Fibroblast of lung (primary cell): ENCODE measurements around the gene ISM2. TPM values are rescaled to one million over a fixed set of nuclear protein-coding genes. Genes with fewer than 3 reads are reported as not detected.

Source experiments
- DNase-seq, 2 donors: peaks; one replicate each; pipeline versions ENCODE4 v3.0.0 to v3.0.0-alpha.2; 2010; ENCODE audit warnings: low read depth in 2 of 2
- H2AFZ ChIP-seq: 2 replicates; pipeline ENCODE4 v1.5.1; 2012; ENCODE audit warnings: low read length, control low read depth, inconsistent platforms
- H3K27ac ChIP-seq: 2 replicates; pipeline ENCODE4 v1.5.1; 2011; ENCODE audit warnings: low read length, control low read depth; ENCODE audit not compliant: insufficient read depth
- H3K27me3 ChIP-seq: 2 replicates; pipeline ENCODE4 v1.5.1; 2011; ENCODE audit warnings: mild to moderate bottlenecking, low read length; ENCODE audit not compliant: control insufficient read depth, insufficient read depth
- H3K36me3 ChIP-seq: 2 replicates; pipeline ENCODE4 v1.5.1; 2011; ENCODE audit warnings: low read length; ENCODE audit not compliant: control insufficient read depth, insufficient read depth
- H3K4me1 ChIP-seq: 2 replicates; pipeline ENCODE4 v1.5.1; 2011; ENCODE audit warnings: low read length; ENCODE audit not compliant: control insufficient read depth, insufficient read depth; ENCODE audit errors: extremely low read depth
- H3K4me2 ChIP-seq: 2 replicates; pipeline ENCODE4 v1.5.1; 2011; ENCODE audit warnings: low read length, control low read depth; ENCODE audit not compliant: insufficient read depth; ENCODE audit errors: extremely low read depth
- H3K4me3 ChIP-seq, 4 experiments: fragments of 200-600 bp in 1 of 4; sonication (generic) in 1 of 4; replicated peaks in 1 of 4; 2 replicates each; pipeline ENCODE4 v1.5.1; 2011 to 2016; ENCODE audit warnings: low read length in 4 of 4, low read depth in 3 of 4, mild to moderate bottlenecking in 3 of 4, control low read depth in 2 of 4, inconsistent platforms in 1 of 4, mixed read lengths in 1 of 4; ENCODE audit not compliant: insufficient read depth in 1 of 4; ENCODE audit errors: control extremely low read depth in 1 of 4
- H3K79me2 ChIP-seq: 2 replicates; pipeline ENCODE4 v1.5.1; 2012; ENCODE audit warnings: mild to moderate bottlenecking, low read length, inconsistent platforms; ENCODE audit not compliant: control insufficient read depth, insufficient read depth
- H3K9ac ChIP-seq: 2 replicates; pipeline ENCODE4 v1.5.1; 2011; ENCODE audit warnings: mild to moderate bottlenecking, low read length, control low read depth; ENCODE audit not compliant: insufficient read depth
- H3K9me3 ChIP-seq: 2 replicates; pipeline ENCODE4 v1.5.1; 2012; ENCODE audit warnings: low read depth, low read length; ENCODE audit not compliant: control insufficient read depth, insufficient read depth
- H4K20me1 ChIP-seq: 2 replicates; pipeline ENCODE4 v1.5.1; 2011; ENCODE audit warnings: low read length; ENCODE audit not compliant: control insufficient read depth, insufficient read depth; ENCODE audit errors: extremely low read depth
- EZH2 ChIP-seq: IDR thresholded peaks from 2 replicates; pipeline ENCODE4 v1.5.1; 2012; ENCODE audit warnings: low read length, control low read depth, mild to moderate bottlenecking; ENCODE audit errors: missing control alignments
- polyA plus RNA-seq, 2 donors: library from polyadenylated mRNA; depleted of rRNA in 1 of 2; stranded (reverse) in 1 of 2; unstranded in 1 of 2; fragments of >200 nt; gene quantifications; 2 replicates each; pipeline ENCODE4 v1.2.1, GENCODE V29; 2011 to 2012; ENCODE audit warnings: missing spikeins in 1 of 2
- total RNA-seq: library from RNA; depleted of rRNA; stranded (reverse); fragments of >200 nt; gene quantifications from 2 replicates; pipeline ENCODE4 v1.2.1, GENCODE V29; 2014
- TF ChIP-seq, protein P1 (sequence below), 2 donors: IDR thresholded peaks in 1 of 2; conservative IDR thresholded peaks in 1 of 2; 1 replicate in 1 of 2; 2 replicates in 1 of 2; pipeline ENCODE4 v1.5.1; 2011 to 2012; ENCODE audit warnings: low read length in 2 of 2, control low read depth in 1 of 2, inconsistent platforms in 1 of 2, low read depth in 1 of 2, mild to moderate bottlenecking in 1 of 2

Gene ISM2
- total and polyA plus RNA-seq, 2 donors (not counting 1 experiment from before 2014, with no cell fraction given) = not detected

- H3K9me3 ChIP-seq = no peaks in the 10 kb centered on the region
- H3K27ac ChIP-seq = no peak overlapping the region
- no peaks in the 10 kb centered on the region for H4K20me1 ChIP-seq
- H3K79me2 ChIP-seq = no peaks in the 10 kb centered on the region
- H3K27me3 ChIP-seq = peaks cover 19% of the 10 kb centered on the region
- H3K4me1 ChIP-seq = no peaks in the 10 kb centered on the region
- no peak overlapping the region for H3K4me3 ChIP-seq
- H3K4me2 ChIP-seq = no peak overlapping the region
- no peak overlapping the region for H2AFZ ChIP-seq
- no peak for DNase-seq
- TF ChIP-seq EZH2 = no peak
- TF ChIP-seq, protein P1, sequence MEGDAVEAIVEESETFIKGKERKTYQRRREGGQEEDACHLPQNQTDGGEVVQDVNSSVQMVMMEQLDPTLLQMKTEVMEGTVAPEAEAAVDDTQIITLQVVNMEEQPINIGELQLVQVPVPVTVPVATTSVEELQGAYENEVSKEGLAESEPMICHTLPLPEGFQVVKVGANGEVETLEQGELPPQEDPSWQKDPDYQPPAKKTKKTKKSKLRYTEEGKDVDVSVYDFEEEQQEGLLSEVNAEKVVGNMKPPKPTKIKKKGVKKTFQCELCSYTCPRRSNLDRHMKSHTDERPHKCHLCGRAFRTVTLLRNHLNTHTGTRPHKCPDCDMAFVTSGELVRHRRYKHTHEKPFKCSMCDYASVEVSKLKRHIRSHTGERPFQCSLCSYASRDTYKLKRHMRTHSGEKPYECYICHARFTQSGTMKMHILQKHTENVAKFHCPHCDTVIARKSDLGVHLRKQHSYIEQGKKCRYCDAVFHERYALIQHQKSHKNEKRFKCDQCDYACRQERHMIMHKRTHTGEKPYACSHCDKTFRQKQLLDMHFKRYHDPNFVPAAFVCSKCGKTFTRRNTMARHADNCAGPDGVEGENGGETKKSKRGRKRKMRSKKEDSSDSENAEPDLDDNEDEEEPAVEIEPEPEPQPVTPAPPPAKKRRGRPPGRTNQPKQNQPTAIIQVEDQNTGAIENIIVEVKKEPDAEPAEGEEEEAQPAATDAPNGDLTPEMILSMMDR (conservative IDR thresholded peaks at IDR 0.05 in 1 of 2, IDR thresholded peaks at IDR 0.05 in 1 of 2; ENCODE audit: low read depth in 1 of 2, low read length in 2 of 2) = no peak
- no peak overlapping the region for H3K9ac ChIP-seq
- no peaks in the 10 kb centered on the region for H3K36me3 ChIP-seq
These were observed 3.6 kb upstream of the ISM2 start for GRCh38 chr14:77502109-77502782.

- Histone ChIP-seq H3K9me3 (no peaks in the 10 kb centered on the region), H3K4me2 (no peak overlapping the region), H3K9ac (no peak overlapping the region), H3K27ac (no peak overlapping the region), H3K4me1 (no peaks in the 10 kb centered on the region), H2AFZ (no peak overlapping the region), H3K36me3 (no peaks in the 10 kb centered on the region), H3K4me3 (peak overlapping the region in 1 of 4 experiments; percentile 49), H3K27me3 (peaks cover 19% of the 10 kb centered on the region), H4K20me1 (no peaks in the 10 kb centered on the region), H3K79me2 (no peaks in the 10 kb centered on the region)
- no peak for DNase-seq
- no peak for TF ChIP-seq EZH2
- TF ChIP-seq, protein P1 (conservative IDR thresholded peaks at IDR 0.05 in 1 of 2, IDR thresholded peaks at IDR 0.05 in 1 of 2; ENCODE audit: low read depth in 1 of 2, low read length in 2 of 2) = no peak
These were observed 440 bp upstream of the ISM2 start for GRCh38 chr14:77498984-77499527.

DNA sequence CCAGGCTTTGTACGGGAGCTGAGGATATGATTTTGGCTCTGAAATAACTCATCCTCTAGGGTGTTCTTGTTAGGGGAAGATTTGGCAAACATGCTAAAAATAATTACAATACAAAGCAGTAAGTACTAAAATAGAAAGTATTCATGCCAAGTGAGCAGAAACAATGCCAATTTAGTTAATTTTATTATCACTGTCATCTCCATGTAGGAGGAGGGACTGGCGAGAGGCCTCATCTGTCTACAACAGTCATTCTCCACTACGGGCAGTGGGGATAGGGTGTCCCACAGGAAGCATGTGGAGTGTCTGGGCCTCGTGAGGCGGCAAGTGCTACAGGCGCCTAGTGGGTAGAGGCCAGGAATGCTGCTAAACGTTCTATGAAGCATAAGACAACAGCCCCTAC, 3.3 kb downstream of the ISM2 start:
- H3K9ac ChIP-seq = no peak overlapping the region
- H3K27ac ChIP-seq = no peak overlapping the region
- no peaks in the 10 kb centered on the region for H3K4me1 ChIP-seq
- H4K20me1 ChIP-seq = no peaks in the 10 kb centered on the region
- no peaks in the 10 kb centered on the region for H3K9me3 ChIP-seq
- H3K79me2 ChIP-seq = no peaks in the 10 kb centered on the region
- no peaks in the 10 kb centered on the region for H3K36me3 ChIP-seq
- DNase-seq = no peak
- no peak for TF ChIP-seq EZH2
- TF ChIP-seq, protein P1 (conservative IDR thresholded peaks at IDR 0.05 in 1 of 2, IDR thresholded peaks at IDR 0.05 in 1 of 2; ENCODE audit: low read depth in 1 of 2, low read length in 2 of 2) = no peak
- no peak overlapping the region for H3K4me2 ChIP-seq
- no peak overlapping the region for H3K4me3 ChIP-seq
- H2AFZ ChIP-seq = no peak overlapping the region
- peaks cover 19% of the 10 kb centered on the region for H3K27me3 ChIP-seq
